A204.1 (cell line): ENCODE data around the gene ARL16.

Experiments used
- FAIRE-seq: peaks from 2 replicates; lab custom pipeline; 2012; peaks lifted over from hg19 to GRCh38; lab: Jason Lieb, UNC

The ARL16 gene

GRCh38 chr17:81666342-81667191 lies 17.0 kb downstream of the ARL16 start, which contains the start of the genes CCDC137 and OXLD1:
TSS of gene CCDC137 (plus strand) at chr17:81666737. CDS start at chr17:81666767, 30 bp downstream.
TSS of gene OXLD1 (minus strand) at chr17:81666605. CDS start at chr17:81666577, 28 bp downstream.
- FAIRE-seq = no peak

- FAIRE-seq = no peak
These were observed 17.6 kb downstream of the ARL16 start for GRCh38 chr17:81666092-81666341.

- FAIRE-seq = no peak
These were observed 18.1 kb downstream of the ARL16 start for GRCh38 chr17:81665205-81666091.

GRCh38 chr17:81664051-81664470 lies 19.5 kb downstream of the ARL16 start:
- no peak for FAIRE-seq

GRCh38 chr17:81662002-81662401 lies 21.6 kb downstream of the ARL16 start:
- FAIRE-seq = no peak

- FAIRE-seq = no peak
These were observed 23.2 kb downstream of the ARL16 start for GRCh38 chr17:81660441-81660840.

GRCh38 chr17:81659038-81659437 lies 24.6 kb downstream of the ARL16 start:
- no peak for FAIRE-seq

GRCh38 chr17:81656835-81657234 lies 26.8 kb downstream of the ARL16 start:
- FAIRE-seq = no peak

- FAIRE-seq = no peak
These were observed 27.4 kb downstream of the ARL16 start, which contains the start of gene PDE6G for GRCh38 chr17:81656118-81656743. TSS of gene PDE6G (minus strand) at chr17:81656542. CDS start at chr17:81653305, 3,237 bp downstream.

- FAIRE-seq = no peak
These were observed 28.0 kb downstream of the ARL16 start for GRCh38 chr17:81655378-81656117.

- FAIRE-seq = no peak
These were observed 30.5 kb downstream of the ARL16 start for GRCh38 chr17:81652906-81653771.

- no peak for FAIRE-seq
These were observed 31.9 kb downstream of the ARL16 start for GRCh38 chr17:81651692-81652091.

GRCh38 chr17:81650951-81651350 lies 32.6 kb downstream of the ARL16 start:
- no peak for FAIRE-seq

GRCh38 chr17:81648707-81649085 lies 34.9 kb downstream of the ARL16 start:
- FAIRE-seq = no peak

GRCh38 chr17:81648013-81648706 lies 35.4 kb downstream of the ARL16 start:
- FAIRE-seq = no peak

- no peak for FAIRE-seq
These were observed 36.0 kb downstream of the ARL16 start for GRCh38 chr17:81647640-81648012.

GRCh38 chr17:81646869-81647600 lies 36.6 kb downstream of the ARL16 start:
- no peak for FAIRE-seq

- FAIRE-seq = no peak
These were observed 38.3 kb downstream of the ARL16 start for GRCh38 chr17:81644976-81645952.
